ENCODE data around the gene ABHD14A.

ABHD14A gene

DNA sequence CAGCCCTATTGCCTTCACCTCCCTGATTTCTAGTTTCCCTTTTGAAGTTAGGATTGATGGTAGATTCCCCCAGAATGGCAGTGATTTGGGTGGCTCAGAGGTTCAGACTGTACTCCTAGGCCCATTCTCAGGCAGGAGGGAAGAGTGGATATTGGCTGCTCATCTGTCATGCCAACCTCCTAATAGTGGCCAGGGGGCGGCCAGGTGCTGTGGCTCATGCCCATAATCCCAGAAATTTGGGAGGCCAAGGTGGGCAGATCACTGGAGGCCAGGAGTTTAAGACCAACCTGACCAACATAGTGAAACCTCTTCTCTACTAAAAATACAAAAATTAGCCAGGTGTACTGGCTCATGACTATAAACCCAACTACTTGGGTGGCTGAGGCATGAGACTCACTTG is 44.4 kb upstream of the ABHD14A start:
- Histone ChIP-seq H3K4me1 (no peaks in the 10 kb centered on the region), H3K27ac (no peak overlapping the region), H3K79me2 (no peaks in the 10 kb centered on the region), H3K27me3 (ENCODE audit: control insufficient read depth, insufficient read depth, low read length) (no peaks in the 10 kb centered on the region), H3K4me3 (ENCODE audit: low read depth, low read length) (no peak overlapping the region), H2AFZ (no peak overlapping the region), H3K4me2 (ENCODE audit: low read length) (no peak overlapping the region), H3K9ac (no peak overlapping the region), H3K36me3 (ENCODE audit: control insufficient read depth, insufficient read depth, low read length) (no peaks in the 10 kb centered on the region), H3K9me3 (ENCODE audit: control insufficient read depth, low read length) (no peaks in the 10 kb centered on the region)
- TF ChIP-seq, protein P1, sequence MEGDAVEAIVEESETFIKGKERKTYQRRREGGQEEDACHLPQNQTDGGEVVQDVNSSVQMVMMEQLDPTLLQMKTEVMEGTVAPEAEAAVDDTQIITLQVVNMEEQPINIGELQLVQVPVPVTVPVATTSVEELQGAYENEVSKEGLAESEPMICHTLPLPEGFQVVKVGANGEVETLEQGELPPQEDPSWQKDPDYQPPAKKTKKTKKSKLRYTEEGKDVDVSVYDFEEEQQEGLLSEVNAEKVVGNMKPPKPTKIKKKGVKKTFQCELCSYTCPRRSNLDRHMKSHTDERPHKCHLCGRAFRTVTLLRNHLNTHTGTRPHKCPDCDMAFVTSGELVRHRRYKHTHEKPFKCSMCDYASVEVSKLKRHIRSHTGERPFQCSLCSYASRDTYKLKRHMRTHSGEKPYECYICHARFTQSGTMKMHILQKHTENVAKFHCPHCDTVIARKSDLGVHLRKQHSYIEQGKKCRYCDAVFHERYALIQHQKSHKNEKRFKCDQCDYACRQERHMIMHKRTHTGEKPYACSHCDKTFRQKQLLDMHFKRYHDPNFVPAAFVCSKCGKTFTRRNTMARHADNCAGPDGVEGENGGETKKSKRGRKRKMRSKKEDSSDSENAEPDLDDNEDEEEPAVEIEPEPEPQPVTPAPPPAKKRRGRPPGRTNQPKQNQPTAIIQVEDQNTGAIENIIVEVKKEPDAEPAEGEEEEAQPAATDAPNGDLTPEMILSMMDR (IDR thresholded peaks at IDR 0.05) = no peak

DNA sequence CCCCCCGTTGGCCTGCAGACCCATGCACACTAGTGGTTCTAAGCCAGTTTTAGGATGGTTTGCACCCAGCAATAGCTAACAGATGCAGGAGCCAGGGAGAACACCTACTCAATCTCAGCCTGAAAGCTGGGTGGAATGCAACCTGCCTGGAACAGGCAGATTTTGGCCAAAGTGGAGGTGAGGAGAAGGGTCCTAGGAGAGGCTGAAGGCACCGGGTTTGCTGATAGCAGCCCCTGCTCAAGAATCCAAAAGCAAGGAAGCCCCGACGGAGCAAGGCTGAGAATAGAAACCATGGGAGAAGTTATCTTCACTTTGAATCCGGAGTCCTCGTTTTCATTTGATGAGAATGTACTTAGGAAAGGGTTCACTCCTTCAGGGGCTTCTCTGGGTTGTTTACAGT is 43.1 kb upstream of the ABHD14A start:
- no peaks in the 10 kb centered on the region for H3K79me2 ChIP-seq
- H3K9ac ChIP-seq = no peak overlapping the region

DNA sequence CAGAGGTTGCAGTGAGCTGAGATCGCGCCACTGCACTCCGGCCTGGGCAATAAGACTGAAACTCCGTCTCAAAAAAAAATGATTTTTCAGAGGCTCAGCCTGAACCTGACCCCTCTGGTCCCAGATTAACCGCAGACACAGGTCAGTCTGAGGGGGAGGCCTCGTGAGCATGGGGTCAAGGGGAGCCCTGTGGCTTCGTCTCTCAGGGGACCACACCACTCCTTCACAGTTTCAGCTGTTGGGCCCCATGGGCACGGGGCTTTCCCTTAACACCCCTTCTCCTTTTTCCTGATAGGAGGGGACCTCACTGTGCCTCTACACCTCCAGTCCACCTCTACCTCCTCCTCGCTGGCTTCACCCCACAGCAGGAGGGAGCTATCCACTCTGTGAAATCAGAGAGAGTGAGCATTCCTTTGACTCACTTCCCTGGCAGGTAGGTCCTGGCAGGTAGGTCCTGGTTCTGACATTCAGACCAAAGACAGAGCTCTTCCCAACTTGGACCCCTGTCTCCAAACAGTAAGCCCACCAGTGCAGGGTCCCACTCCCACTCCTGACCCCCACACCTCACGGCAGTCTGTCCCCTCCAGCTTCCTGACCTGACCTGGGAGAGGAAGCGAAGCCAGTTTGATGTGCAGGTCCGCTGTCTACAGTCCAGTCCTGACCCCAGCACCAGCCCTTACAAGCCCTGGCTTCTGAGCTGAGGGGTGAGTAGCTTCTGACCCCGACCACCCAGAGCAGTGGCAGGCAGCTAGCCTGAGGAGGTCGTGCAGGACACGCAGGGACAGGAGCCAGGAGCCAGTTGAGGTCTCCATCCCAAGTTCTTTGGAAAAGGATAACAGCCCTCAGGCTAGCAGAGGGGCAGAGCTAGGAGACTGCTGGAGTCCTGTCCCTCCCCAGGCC is 42.1 kb upstream of the ABHD14A start:
- Histone ChIP-seq H2AFZ (no peak overlapping the region), H3K79me2 (no peaks in the 10 kb centered on the region), H3K27me3 (ENCODE audit: control insufficient read depth, insufficient read depth, low read length) (no peaks in the 10 kb centered on the region), H3K36me3 (ENCODE audit: control insufficient read depth, insufficient read depth, low read length) (no peaks in the 10 kb centered on the region), H3K4me1 (no peaks in the 10 kb centered on the region), H3K27ac (no peak overlapping the region), H3K9me3 (ENCODE audit: control insufficient read depth, low read length) (no peaks in the 10 kb centered on the region), H3K9ac (no peak overlapping the region), H3K4me3 (ENCODE audit: low read depth, low read length) (no peak overlapping the region), H3K4me2 (ENCODE audit: low read length) (no peak overlapping the region)
- TF ChIP-seq, protein P1 (IDR thresholded peaks at IDR 0.05) = no peak

More for the DNA sequence above, 43.1 kb upstream of the ABHD14A start:
- no peak overlapping the region for H3K27ac ChIP-seq
- no peaks in the 10 kb centered on the region for H3K4me1 ChIP-seq
- no peaks in the 10 kb centered on the region for H3K9me3 ChIP-seq (ENCODE audit: control insufficient read depth, low read length)
- TF ChIP-seq, protein P1 (IDR thresholded peaks at IDR 0.05) = no peak
- no peak overlapping the region for H3K4me3 ChIP-seq (ENCODE audit: low read depth, low read length)
- H3K4me2 ChIP-seq (ENCODE audit: low read length) = no peak overlapping the region
- no peaks in the 10 kb centered on the region for H3K36me3 ChIP-seq (ENCODE audit: control insufficient read depth, insufficient read depth, low read length)
- H2AFZ ChIP-seq = no peak overlapping the region
- no peaks in the 10 kb centered on the region for H3K27me3 ChIP-seq (ENCODE audit: control insufficient read depth, insufficient read depth, low read length)

DNA sequence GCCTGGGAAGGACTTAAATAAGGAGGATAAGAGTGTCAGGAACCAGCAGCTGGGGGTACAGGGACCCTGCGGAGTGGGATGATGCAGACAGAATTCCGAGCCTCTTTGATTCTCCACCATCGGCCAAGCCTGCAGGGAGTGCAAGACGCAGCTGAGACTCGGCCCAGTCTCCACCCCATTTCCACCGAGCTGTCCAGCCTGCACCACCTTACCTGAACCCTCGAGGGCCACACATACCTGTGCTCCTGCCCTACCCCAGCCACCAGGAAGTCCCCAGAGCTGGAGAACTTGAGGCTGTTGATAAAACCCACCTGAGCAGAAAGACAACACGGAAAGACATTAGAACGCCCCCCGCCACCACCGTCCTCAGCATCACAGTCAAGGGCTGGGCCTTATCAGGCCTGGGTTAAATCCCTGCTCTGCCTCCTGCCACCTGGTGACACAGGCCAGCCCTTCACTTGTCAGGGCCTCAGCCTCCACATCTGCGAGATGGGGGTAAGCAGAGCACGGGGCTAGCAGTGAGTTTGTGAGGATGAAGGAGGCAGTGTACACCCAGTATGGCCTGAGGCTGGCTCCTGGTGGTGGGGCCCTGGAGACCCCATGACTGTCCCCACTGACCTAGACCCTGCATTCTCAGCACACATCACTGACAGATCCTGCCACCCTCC is 41.3 kb upstream of the ABHD14A start:
- Histone ChIP-seq H2AFZ (no peak overlapping the region), H3K27me3 (ENCODE audit: control insufficient read depth, insufficient read depth, low read length) (no peaks in the 10 kb centered on the region), H3K27ac (no peak overlapping the region), H3K36me3 (ENCODE audit: control insufficient read depth, insufficient read depth, low read length) (no peaks in the 10 kb centered on the region), H3K79me2 (no peaks in the 10 kb centered on the region), H3K4me2 (ENCODE audit: low read length) (no peak overlapping the region), H3K4me1 (no peaks in the 10 kb centered on the region), H3K9ac (no peak overlapping the region), H3K4me3 (ENCODE audit: low read depth, low read length) (no peak overlapping the region), H3K9me3 (ENCODE audit: control insufficient read depth, low read length) (no peaks in the 10 kb centered on the region)
- TF ChIP-seq, protein P1 (IDR thresholded peaks at IDR 0.05) = no peak

All from parathyroid adenoma (tissue), 2 donors.